Esophagus squamous epithelium (tissue), 5 donors: ENCODE measurements around the gene KL. TPM values are rescaled to one million over a fixed set of nuclear protein-coding genes. Genes with fewer than 3 reads are reported as not detected.

Experiments
- DNase-seq: peaks from one replicate; lab custom pipeline; 2025; lab: John Stamatoyannopoulos, UW
- H3K27ac ChIP-seq, 4 donors: fragments of 200-600 bp; sonication (generic); one replicate each; pipeline ENCODE4 v1.5.1; 2016 to 2019; ENCODE audit warnings: mild to moderate bottlenecking in 1 of 4
- H3K27me3 ChIP-seq, 4 donors: fragments of 200-600 bp; sonication (generic); 1 replicate in 3 of 4; 2 replicates in 1 of 4; pipeline versions ENCODE4 v1.5.1 to v1.6.0; 2017 to 2021; ENCODE audit warnings: antibody characterized with exemption in 1 of 4
- H3K36me3 ChIP-seq, 3 donors: fragments of 200-600 bp; sonication (generic); one replicate each; pipeline ENCODE4 v1.5.1; 2016 to 2019
- H3K4me1 ChIP-seq, 3 donors: fragments of 200-600 bp; sonication (generic); one replicate each; pipeline ENCODE4 v1.5.1; 2017 to 2019
- H3K4me3 ChIP-seq, 4 donors: fragments of 200-600 bp; sonication (generic); 1 replicate in 3 of 4; 2 replicates in 1 of 4; pipeline ENCODE4 v1.5.1; 2016 to 2019; ENCODE audit warnings: mild to moderate bottlenecking in 2 of 4, moderate library complexity in 1 of 4
- H3K9me3 ChIP-seq, 3 donors: fragments of 200-600 bp; sonication (generic); one replicate each; pipeline ENCODE4 v1.5.1; 2016 to 2019
- POLR2A ChIP-seq, 4 donors: fragments of 450-650 bp; IDR thresholded peaks; one replicate each; pipeline ENCODE4 v1.6.1; 2017; ENCODE audit warnings: antibody characterized with exemption in 4 of 4, mild to moderate bottlenecking in 4 of 4, moderate library complexity in 3 of 4
- WGBS, 2 donors: methylation state at CpG; one replicate each; pipeline ENCODE4 v1.1.5; 2018; 5-methylcytosine and 5-hydroxymethylcytosine counted together
- intact Hi-C: fragments of 100-400 bp; cut with DNase I; formaldehyde crosslinking; loops from one replicate; pipeline ENCODE4 v1.15.0; 2022
- total RNA-seq, 4 donors: library from RNA; depleted of rRNA; stranded (reverse); fragments of >200 nt; gene quantifications; one replicate each; pipeline ENCODE4 v1.1.0, GENCODE V29; 2016
- TF ChIP-seq, protein P1 (sequence below), 6 experiments: fragments of 450-650 bp in 4 of 6; fragments of 200-600 bp in 2 of 6; sonication (generic) in 2 of 6; IDR thresholded peaks; one replicate each; pipeline ENCODE4 v1.5.1; 2016 to 2019; ENCODE audit warnings: antibody characterized with exemption in 6 of 6, mild to moderate bottlenecking in 4 of 6, moderate library complexity in 4 of 6
- donor health status: DM: yes; HTN: yes; CAD: no.

KL gene
- total RNA-seq, 4 donors from 2014 or later, result 0.11 to 1.1 (median 0.82) TPM

DNA sequence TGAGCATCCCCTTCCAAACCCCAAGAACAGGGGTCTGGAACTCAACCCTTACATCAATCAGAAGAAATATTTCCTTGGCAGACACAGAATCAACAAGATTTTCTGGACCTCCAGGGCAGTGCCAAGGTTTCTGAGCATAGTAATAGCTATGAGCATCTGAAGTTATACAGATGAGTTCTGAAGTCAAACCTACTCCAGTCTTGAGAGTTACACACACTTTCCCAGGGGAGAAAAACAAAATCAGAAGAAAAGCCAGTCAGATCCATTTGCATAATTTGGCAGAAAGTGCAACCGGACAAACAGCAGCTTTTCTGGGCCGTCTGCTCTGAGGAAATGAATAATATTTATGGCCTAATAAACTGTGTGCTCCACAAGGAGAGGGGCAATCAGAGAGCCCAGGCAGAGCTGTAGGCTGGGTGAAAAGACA lies 93.1 kb downstream of the KL start:
- 61 to 92% methylated on average over 2 of the region's 2 CpGs for WGBS, 2 donors
- DNase-seq, result no peak

DNA sequence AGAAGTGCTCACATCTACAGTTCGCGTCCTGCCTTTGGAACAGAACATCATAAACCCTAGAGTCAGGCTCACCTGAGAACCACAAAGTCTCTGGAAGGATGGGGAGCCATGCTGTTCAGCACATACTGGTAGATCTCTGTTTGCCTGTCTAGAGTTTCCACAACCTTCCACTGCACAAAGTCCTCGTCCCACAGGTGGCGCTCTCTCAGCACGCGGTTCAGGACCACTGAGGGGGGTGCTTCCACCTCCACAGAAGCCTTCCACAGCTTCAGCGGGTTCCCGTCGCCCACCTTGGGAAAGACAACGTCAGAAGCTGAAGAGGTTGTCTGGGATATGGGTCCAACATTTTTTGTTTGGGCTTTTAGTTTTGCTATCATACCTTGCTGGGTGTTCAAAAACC lies 93.6 kb downstream of the KL start:
- Histone ChIP-seq H3K9me3 (no peaks in the 10 kb centered on the region), H3K4me1 (peaks cover 0 to 68% (median 39%) of the 10 kb centered on the region in 3 donors), H3K27me3 (no peaks in the 10 kb centered on the region), H3K36me3 (peaks cover 4 to 48% (median 5%) of the 10 kb centered on the region in 3 donors), H3K4me3 (peak overlapping the region in 1 of 4 donors; percentile 5), H3K27ac (peak overlapping the region; percentile 44 to 80 (median 70))
- intact Hi-C loops, result no loop called here
- 78 to 87% methylated on average over 10 of the region's 10 CpGs for WGBS, 2 donors
- TF ChIP-seq, protein P1, sequence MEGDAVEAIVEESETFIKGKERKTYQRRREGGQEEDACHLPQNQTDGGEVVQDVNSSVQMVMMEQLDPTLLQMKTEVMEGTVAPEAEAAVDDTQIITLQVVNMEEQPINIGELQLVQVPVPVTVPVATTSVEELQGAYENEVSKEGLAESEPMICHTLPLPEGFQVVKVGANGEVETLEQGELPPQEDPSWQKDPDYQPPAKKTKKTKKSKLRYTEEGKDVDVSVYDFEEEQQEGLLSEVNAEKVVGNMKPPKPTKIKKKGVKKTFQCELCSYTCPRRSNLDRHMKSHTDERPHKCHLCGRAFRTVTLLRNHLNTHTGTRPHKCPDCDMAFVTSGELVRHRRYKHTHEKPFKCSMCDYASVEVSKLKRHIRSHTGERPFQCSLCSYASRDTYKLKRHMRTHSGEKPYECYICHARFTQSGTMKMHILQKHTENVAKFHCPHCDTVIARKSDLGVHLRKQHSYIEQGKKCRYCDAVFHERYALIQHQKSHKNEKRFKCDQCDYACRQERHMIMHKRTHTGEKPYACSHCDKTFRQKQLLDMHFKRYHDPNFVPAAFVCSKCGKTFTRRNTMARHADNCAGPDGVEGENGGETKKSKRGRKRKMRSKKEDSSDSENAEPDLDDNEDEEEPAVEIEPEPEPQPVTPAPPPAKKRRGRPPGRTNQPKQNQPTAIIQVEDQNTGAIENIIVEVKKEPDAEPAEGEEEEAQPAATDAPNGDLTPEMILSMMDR (IDR thresholded peaks at IDR 0.05), result no peak
- no peak for TF ChIP-seq POLR2A (IDR thresholded peaks at IDR 0.05)
- no peak for DNase-seq

More for the DNA sequence above, 93.1 kb downstream of the KL start:
- peak overlapping the region; percentile 44 to 80 (median 70) for H3K27ac ChIP-seq
- H3K36me3 ChIP-seq, result peaks cover 4 to 52% (median 5%) of the 10 kb centered on the region in 3 donors
- intact Hi-C loops, result no loop called here
- H3K27me3 ChIP-seq, result no peaks in the 10 kb centered on the region
- TF ChIP-seq POLR2A (IDR thresholded peaks at IDR 0.05), result no peak
- H3K4me3 ChIP-seq, result no peak overlapping the region
- H3K9me3 ChIP-seq, result no peaks in the 10 kb centered on the region
- H3K4me1 ChIP-seq, result peaks cover 0 to 68% (median 39%) of the 10 kb centered on the region in 3 donors

DNA sequence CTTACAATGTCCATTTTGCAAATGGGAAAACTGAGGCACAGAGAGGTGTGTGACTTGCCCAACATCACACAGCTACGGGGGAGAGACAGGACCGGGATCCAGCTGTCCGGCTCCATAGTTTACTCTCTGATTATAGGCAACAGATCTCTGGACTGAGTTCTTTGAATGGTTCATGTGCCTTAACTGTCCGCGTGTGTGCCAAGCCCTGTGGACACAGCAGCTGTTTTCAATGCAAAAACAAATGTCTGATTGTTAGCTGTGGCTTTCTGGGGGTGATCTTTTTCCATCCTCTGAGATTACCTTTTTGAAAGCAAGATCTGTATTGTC lies 94.1 kb downstream of the KL start:
- WGBS, 2 donors, result 74 to 88% methylated on average over 5 of the region's 5 CpGs
- Histone ChIP-seq H3K27ac (peak overlapping the region; percentile 44 to 80 (median 70)), H3K4me3 (peak overlapping the region in 1 of 4 donors; percentile 5), H3K27me3 (no peaks in the 10 kb centered on the region), H3K4me1 (peaks cover 0 to 68% (median 39%) of the 10 kb centered on the region in 3 donors), H3K9me3 (no peaks in the 10 kb centered on the region), H3K36me3 (peaks cover 4 to 48% (median 5%) of the 10 kb centered on the region in 3 donors)
- intact Hi-C loops, result no loop called here
- DNase-seq, result no peak
- no peak for TF ChIP-seq POLR2A (IDR thresholded peaks at IDR 0.05)
- TF ChIP-seq, protein P1 (IDR thresholded peaks at IDR 0.05), result no peak

DNA sequence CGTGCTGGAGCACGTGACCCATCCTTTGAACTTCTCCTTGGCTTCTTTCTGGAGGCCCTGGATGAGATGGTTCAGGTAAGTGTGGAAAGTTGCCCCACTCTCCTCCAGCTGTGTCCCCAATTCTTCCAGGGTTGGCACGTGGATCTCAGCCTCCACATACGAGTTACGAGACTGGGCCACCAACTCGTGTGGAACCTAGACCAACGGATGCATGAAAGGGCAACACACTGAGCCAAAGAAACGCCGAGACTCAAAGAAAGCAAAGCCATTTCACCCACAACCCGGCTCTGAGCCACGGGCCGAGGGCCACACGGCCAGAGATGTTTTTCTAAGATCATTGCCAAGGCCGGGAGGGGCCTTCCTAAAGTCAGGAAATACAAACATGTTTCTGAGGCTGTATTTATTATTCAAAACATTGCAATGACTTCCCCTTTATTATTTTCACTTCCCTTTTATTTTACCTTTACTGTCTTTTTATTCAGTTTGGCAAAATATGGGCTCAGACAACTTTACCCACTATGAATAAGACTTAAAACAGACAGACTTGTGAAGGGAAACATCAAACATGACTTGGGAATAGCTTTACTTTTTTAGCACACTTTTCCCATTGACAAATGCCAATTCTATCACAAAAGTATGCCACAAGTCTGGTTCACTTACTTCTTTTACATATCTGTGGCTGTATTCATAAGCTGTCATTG lies 94.6 kb downstream of the KL start:
- no peaks in the 10 kb centered on the region for H3K9me3 ChIP-seq
- peaks cover 0 to 68% (median 39%) of the 10 kb centered on the region in 3 donors for H3K4me1 ChIP-seq
- H3K27me3 ChIP-seq, result no peaks in the 10 kb centered on the region
- intact Hi-C loops, result no loop called here
- H3K4me3 ChIP-seq, result no peak overlapping the region
- WGBS, 2 donors, result 30 to 73% methylated on average over 8 to 10 of the region's 14 CpGs
- peak overlapping the region; percentile 44 to 80 (median 70) for H3K27ac ChIP-seq
- H3K36me3 ChIP-seq, result peaks cover 4 to 48% (median 5%) of the 10 kb centered on the region in 3 donors
- TF ChIP-seq POLR2A (IDR thresholded peaks at IDR 0.05), result no peak
- TF ChIP-seq, protein P1 (IDR thresholded peaks at IDR 0.05), result no peak
- no peak for DNase-seq

DNA sequence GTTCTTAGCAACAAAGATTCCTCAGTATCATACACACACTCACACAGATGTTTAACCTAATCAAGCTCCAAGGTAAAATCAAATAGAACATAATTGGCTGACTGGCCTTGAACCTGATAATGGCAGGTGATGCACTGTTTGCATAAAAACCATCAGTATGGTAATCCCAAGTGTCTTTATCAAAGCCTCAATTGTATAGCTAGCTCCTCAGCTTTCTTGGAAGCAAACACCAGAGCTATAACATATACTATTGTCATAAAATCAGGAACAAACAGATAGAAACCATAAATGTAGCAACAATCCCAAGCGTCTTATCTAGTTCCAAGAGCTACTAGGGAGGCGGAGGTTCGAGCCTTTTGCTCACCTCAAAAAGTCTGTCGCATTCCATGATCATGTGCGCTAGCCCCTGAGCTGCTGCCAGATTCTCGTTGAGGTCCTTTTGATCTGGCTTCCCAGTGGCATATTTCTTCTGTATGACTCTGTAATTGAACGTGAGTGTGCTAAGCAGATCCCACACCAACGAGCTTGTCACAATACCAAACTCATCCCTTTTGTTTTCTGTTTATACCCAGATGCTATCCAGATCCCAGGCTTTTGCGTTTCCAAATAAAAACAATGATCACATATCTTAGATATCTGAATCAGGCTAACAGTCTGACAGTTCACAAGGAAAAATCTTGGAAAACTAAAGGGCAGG lies 95.3 kb downstream of the KL start:
- H3K9me3 ChIP-seq, result no peaks in the 10 kb centered on the region
- intact Hi-C loops, result no loop called here
- H3K27me3 ChIP-seq, result no peaks in the 10 kb centered on the region
- no peak for DNase-seq
- H3K27ac ChIP-seq, result peak overlapping the region; percentile 44 to 80 (median 70)
- WGBS, 2 donors, result 60 to 68% methylated on average over 9 of the region's 9 CpGs
- TF ChIP-seq, protein P1 (IDR thresholded peaks at IDR 0.05), result no peak
- no peak for TF ChIP-seq POLR2A (IDR thresholded peaks at IDR 0.05)
- H3K4me1 ChIP-seq, result peaks cover 0 to 69% (median 39%) of the 10 kb centered on the region in 3 donors
- H3K4me3 ChIP-seq, result no peak overlapping the region
- H3K36me3 ChIP-seq, result peaks cover 0 to 44% (median 3%) of the 10 kb centered on the region in 3 donors
